Testis (tissue), 2 donors: ENCODE results near the gene MEF2A.

Experiments
- POLR2A ChIP-seq: fragments of 450-650 bp; IDR thresholded peaks from one replicate; pipeline ENCODE4 v1.6.1; 2017; ENCODE audit warnings: antibody characterized with exemption, mild to moderate bottlenecking, moderate library complexity
- TF ChIP-seq, protein P1 (sequence below), 3 experiments: fragments of 450-650 bp in 2 of 3; fragments of 200-600 bp in 1 of 3; sonication (generic) in 1 of 3; IDR thresholded peaks; one replicate each; pipeline ENCODE4 v1.5.1; 2016 to 2019; ENCODE audit warnings: antibody characterized with exemption in 3 of 3, mild to moderate bottlenecking in 2 of 3, moderate library complexity in 1 of 3

DNA sequence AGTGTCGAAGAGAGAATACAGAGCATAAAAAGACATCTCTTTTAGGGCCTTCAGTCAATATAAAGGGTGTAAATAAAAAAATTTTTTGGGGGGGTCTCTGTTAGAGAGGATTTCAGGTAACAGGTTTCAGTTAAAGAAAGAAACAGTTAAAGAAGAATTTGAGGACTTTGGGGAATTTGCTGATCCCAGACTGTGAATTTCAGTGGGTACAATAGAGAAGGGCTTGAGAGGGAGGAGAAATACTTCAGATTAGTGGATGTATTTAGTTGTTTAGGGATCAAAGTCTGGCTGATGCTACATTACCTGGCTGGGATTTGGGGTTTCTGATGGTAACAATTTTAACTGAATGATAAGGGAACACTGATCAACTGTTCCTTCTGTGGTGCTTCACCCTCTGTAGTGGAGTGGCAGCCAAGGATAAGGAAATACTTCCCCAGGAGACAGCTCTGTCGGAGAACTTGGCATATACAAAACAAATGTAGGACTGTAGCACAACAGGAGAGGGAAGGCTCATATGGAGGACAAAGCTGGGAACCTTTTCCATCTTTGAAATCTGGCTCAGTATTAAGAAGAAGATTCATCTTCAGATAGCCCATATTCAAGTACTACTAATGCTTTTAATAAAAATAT lies 79.2 kb downstream of the MEF2A start:
- no peak for TF ChIP-seq POLR2A
- TF ChIP-seq, protein P1, sequence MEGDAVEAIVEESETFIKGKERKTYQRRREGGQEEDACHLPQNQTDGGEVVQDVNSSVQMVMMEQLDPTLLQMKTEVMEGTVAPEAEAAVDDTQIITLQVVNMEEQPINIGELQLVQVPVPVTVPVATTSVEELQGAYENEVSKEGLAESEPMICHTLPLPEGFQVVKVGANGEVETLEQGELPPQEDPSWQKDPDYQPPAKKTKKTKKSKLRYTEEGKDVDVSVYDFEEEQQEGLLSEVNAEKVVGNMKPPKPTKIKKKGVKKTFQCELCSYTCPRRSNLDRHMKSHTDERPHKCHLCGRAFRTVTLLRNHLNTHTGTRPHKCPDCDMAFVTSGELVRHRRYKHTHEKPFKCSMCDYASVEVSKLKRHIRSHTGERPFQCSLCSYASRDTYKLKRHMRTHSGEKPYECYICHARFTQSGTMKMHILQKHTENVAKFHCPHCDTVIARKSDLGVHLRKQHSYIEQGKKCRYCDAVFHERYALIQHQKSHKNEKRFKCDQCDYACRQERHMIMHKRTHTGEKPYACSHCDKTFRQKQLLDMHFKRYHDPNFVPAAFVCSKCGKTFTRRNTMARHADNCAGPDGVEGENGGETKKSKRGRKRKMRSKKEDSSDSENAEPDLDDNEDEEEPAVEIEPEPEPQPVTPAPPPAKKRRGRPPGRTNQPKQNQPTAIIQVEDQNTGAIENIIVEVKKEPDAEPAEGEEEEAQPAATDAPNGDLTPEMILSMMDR (IDR thresholded peaks at IDR 0.05), result no peak
